OCI-LY1 (cell line): ENCODE measurements around the gene LCN2.

Experiments used
- H2AFZ ChIP-seq: fragments of 200-600 bp; sonication (generic), shearing (Covaris generic); 2 replicates; pipeline ENCODE4 v1.6.0; 2014; ENCODE audit warnings: antibody characterized with exemption, mild to moderate bottlenecking, low read length
- H3F3A ChIP-seq: fragments of 200-600 bp; sonication (generic), shearing (Covaris generic); 2 replicates; pipeline ENCODE4 v1.6.0; 2014; ENCODE audit warnings: mild to moderate bottlenecking, antibody characterized with exemption, low read length, moderate library complexity; ENCODE audit not compliant: insufficient read depth
- H3K27ac ChIP-seq: fragments of 200-600 bp; sonication (generic); 2 replicates; pipeline ENCODE4 v1.5.1; 2014; ENCODE audit warnings: low read length, mixed run types, mild to moderate bottlenecking, low read depth; ENCODE audit not compliant: poor library complexity, severe bottlenecking
- H3K27me3 ChIP-seq: fragments of 200-600 bp; sonication (generic); 2 replicates; pipeline ENCODE4 v1.6.0; 2014; ENCODE audit warnings: antibody characterized with exemption, mild to moderate bottlenecking, low read length, moderate library complexity; ENCODE audit not compliant: insufficient read depth
- H3K36me3 ChIP-seq: fragments of 200-600 bp; sonication (generic); 2 replicates; pipeline ENCODE4 v1.6.1; 2014; ENCODE audit warnings: mild to moderate bottlenecking, antibody characterized with exemption, low read length, moderate library complexity, mixed read lengths; ENCODE audit not compliant: insufficient read depth
- H3K4me1 ChIP-seq: fragments of 200-600 bp; sonication (generic); 2 replicates; pipeline ENCODE4 v1.5.1; 2014; ENCODE audit warnings: mild to moderate bottlenecking, low read length, moderate library complexity; ENCODE audit not compliant: insufficient read depth, severe bottlenecking
- H3K4me2 ChIP-seq: fragments of 200-600 bp; sonication (generic), shearing (Covaris generic); 2 replicates; pipeline ENCODE4 v1.6.1; 2014; ENCODE audit warnings: low read length
- H3K4me3 ChIP-seq: fragments of 200-600 bp; sonication (generic); 2 replicates; pipeline ENCODE4 v1.5.1; 2014; ENCODE audit warnings: low read length, low read depth, mild to moderate bottlenecking, mixed read lengths; ENCODE audit not compliant: poor library complexity, severe bottlenecking
- H3K79me2 ChIP-seq: fragments of 200-600 bp; shearing (Covaris generic); 2 replicates; pipeline ENCODE4 v1.6.1; 2016; ENCODE audit warnings: mixed run types, low read length, mixed read lengths; ENCODE audit not compliant: insufficient read depth
- H3K9ac ChIP-seq: fragments of 200-600 bp; sonication (generic), shearing (Covaris generic); 2 replicates; pipeline ENCODE4 v1.6.1; 2014; ENCODE audit warnings: mild to moderate bottlenecking, low read length, mixed read lengths
- H3K9me2 ChIP-seq: fragments of 200-600 bp; sonication (generic), shearing (Covaris generic); 2 replicates; pipeline ENCODE4 v1.6.1; 2014; ENCODE audit warnings: low read depth, mild to moderate bottlenecking, low read length, mixed read lengths
- H3K9me3 ChIP-seq: fragments of 200-600 bp; shearing (Covaris generic); 2 replicates; pipeline ENCODE4 v1.6.1; 2014; ENCODE audit warnings: low read length, mixed read lengths
- H4K20me1 ChIP-seq: fragments of 200-600 bp; sonication (generic), shearing (Covaris generic); 2 replicates; pipeline ENCODE4 v1.6.0; 2016; ENCODE audit warnings: mild to moderate bottlenecking, low read length; ENCODE audit not compliant: insufficient read depth
- EZH2 ChIP-seq: fragments of 200-600 bp; sonication (generic), shearing (Covaris generic); IDR thresholded peaks from 2 replicates; pipeline ENCODE4 v1.8.0; 2017; ENCODE audit warnings: borderline replicate concordance, mixed run types, mild to moderate bottlenecking, antibody characterized with exemption, low read length, moderate library complexity, mixed read lengths
- TF ChIP-seq, protein P1 (sequence below): fragments of 200-600 bp; sonication (generic), shearing (Covaris generic); IDR thresholded peaks from 2 replicates; pipeline ENCODE4 v1.5.1; 2017; ENCODE audit warnings: mild to moderate bottlenecking, antibody characterized with exemption, low read length, moderate library complexity, mixed read lengths

The LCN2 gene

DNA sequence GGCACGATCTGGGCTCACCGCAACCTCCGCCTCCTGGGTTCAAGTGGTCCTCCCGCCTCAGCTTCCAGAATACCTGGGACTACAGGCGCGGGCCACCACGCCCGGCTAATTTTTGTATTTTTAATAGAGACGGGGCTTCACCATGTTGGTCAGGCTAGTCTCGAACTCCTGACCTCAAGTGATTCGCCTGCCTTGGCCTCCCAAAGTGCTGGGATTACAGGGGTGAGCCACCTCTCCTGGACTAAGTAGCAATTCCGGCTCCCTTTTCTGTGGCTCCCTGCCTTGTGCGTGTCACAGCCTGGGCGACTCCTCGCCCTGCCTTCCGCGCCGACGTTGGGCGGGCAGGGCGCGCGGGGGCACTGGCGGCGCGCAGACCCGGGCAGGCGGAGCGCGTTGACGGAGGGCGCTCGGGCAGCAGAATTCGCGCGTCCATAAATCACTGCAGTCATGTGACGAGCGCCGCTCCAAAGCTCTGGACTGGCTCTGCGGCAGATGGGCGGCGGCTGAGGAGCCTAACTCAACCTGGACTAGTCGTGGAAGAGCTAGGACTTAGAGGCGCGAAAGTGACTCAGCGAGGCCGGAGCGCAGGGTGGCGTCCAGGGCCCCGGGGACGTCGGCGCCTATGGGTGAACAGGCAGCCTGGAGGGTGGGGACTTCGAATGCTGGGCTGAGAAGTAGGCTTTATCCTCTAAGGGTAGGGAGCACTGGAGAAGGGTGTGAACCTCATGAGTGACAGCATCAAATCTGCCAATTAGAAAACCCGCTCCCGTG is 43.5 kb downstream of the LCN2 start:
- H3K27ac ChIP-seq: no peak overlapping the region
- peak overlapping the region; percentile 95 for H3K4me2 ChIP-seq
- no peaks in the 10 kb centered on the region for H4K20me1 ChIP-seq
- no peak overlapping the region for H2AFZ ChIP-seq
- no peak overlapping the region; the same call in 1 of the 2 replicates for H3K9ac ChIP-seq
- H3K36me3 ChIP-seq: peaks cover 5% of the 10 kb centered on the region
- TF ChIP-seq, protein P1, sequence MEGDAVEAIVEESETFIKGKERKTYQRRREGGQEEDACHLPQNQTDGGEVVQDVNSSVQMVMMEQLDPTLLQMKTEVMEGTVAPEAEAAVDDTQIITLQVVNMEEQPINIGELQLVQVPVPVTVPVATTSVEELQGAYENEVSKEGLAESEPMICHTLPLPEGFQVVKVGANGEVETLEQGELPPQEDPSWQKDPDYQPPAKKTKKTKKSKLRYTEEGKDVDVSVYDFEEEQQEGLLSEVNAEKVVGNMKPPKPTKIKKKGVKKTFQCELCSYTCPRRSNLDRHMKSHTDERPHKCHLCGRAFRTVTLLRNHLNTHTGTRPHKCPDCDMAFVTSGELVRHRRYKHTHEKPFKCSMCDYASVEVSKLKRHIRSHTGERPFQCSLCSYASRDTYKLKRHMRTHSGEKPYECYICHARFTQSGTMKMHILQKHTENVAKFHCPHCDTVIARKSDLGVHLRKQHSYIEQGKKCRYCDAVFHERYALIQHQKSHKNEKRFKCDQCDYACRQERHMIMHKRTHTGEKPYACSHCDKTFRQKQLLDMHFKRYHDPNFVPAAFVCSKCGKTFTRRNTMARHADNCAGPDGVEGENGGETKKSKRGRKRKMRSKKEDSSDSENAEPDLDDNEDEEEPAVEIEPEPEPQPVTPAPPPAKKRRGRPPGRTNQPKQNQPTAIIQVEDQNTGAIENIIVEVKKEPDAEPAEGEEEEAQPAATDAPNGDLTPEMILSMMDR: peak; percentile 49
- TF ChIP-seq EZH2: no peak
- H3K79me2 ChIP-seq: no peaks in the 10 kb centered on the region
- H3K4me1 ChIP-seq: peaks cover 23% of the 10 kb centered on the region
- no peaks in the 10 kb centered on the region for H3K9me2 ChIP-seq
- peak overlapping the region; percentile 94 for H3K4me3 ChIP-seq
- 0 out of 2 replicates have a peak, but pooled peaks cover 6% of the 10 kb centered on the region for H3K27me3 ChIP-seq
- 0 out of 2 replicates have a peak, but pooled peaks cover 4% of the 10 kb centered on the region for H3F3A ChIP-seq
- H3K9me3 ChIP-seq: no peaks in the 10 kb centered on the region

- Histone ChIP-seq H3K27ac (no peak overlapping the region), H3K4me2 (no peak overlapping the region)
Observed at GRCh38 chr9:128193469-128194096, 44.3 kb downstream of the LCN2 start.

GRCh38 chr9:128201441-128202369 is 52.5 kb downstream of the LCN2 start:
- TF ChIP-seq, protein P1: no peak
- no peak for TF ChIP-seq EZH2
- no peaks in the 10 kb centered on the region for H3K9me2 ChIP-seq
- peaks cover 26% of the 10 kb centered on the region; the same call in 1 of the 2 replicates for H3K27me3 ChIP-seq
- no peak overlapping the region for H3K27ac ChIP-seq
- H3F3A ChIP-seq: no peaks in the 10 kb centered on the region
- H3K36me3 ChIP-seq: no peaks in the 10 kb centered on the region
- H3K9ac ChIP-seq: no peak overlapping the region
- H3K4me1 ChIP-seq: peaks cover 23% of the 10 kb centered on the region
- no peaks in the 10 kb centered on the region for H3K79me2 ChIP-seq
- H3K4me3 ChIP-seq: no peak overlapping the region
- no peaks in the 10 kb centered on the region for H3K9me3 ChIP-seq
- H4K20me1 ChIP-seq: no peaks in the 10 kb centered on the region
- H2AFZ ChIP-seq: no peak overlapping the region
- no peak overlapping the region for H3K4me2 ChIP-seq

More at GRCh38 chr9:128193469-128194096, 44.3 kb downstream of the LCN2 start:
- H3K9me3 ChIP-seq: no peaks in the 10 kb centered on the region
- no peak overlapping the region for H3K4me3 ChIP-seq
- peaks cover 23% of the 10 kb centered on the region for H3K4me1 ChIP-seq
- no peaks in the 10 kb centered on the region for H3K79me2 ChIP-seq
- H2AFZ ChIP-seq: no peak overlapping the region
- H3K9ac ChIP-seq: no peak overlapping the region
- H3F3A ChIP-seq: 0 out of 2 replicates have a peak, but pooled peaks cover 4% of the 10 kb centered on the region
- H3K27me3 ChIP-seq: 0 out of 2 replicates have a peak, but pooled peaks cover 6% of the 10 kb centered on the region
- H3K9me2 ChIP-seq: no peaks in the 10 kb centered on the region
- H4K20me1 ChIP-seq: no peaks in the 10 kb centered on the region
- TF ChIP-seq EZH2: no peak
- TF ChIP-seq, protein P1: no peak
- peaks cover 5% of the 10 kb centered on the region for H3K36me3 ChIP-seq
